NCI-H2107 treated with DMSO at 0.1 percent for 48 hours (cell line): Measurements from ENCODE around the gene MCF2L.
"Not testable (repeated sequence)": the region's sequence is repeated elsewhere in the genome, so short reads cannot be mapped to it uniquely, and the experiment has no call there.

Source experiments
- DNase-seq: peaks from one replicate; lab custom pipeline; 2025; ENCODE audit not compliant: unreplicated experiment; lab: John Stamatoyannopoulos, UW

Gene MCF2L

GRCh38 chr13:113106711-113107351 lies 137.8 kb downstream of the MCF2L start:
- no peak for DNase-seq

GRCh38 chr13:113108521-113108920 lies 139.5 kb downstream of the MCF2L start:
- not testable (repeated sequence) for DNase-seq

- DNase-seq = no peak
These were observed 140.4 kb downstream of the MCF2L start for GRCh38 chr13:113109151-113110047.

- no peak for DNase-seq
These were observed 141.2 kb downstream of the MCF2L start for GRCh38 chr13:113110048-113110851.

- DNase-seq = no peak
These were observed 141.9 kb downstream of the MCF2L start for GRCh38 chr13:113110852-113111315.

- DNase-seq = not testable (repeated sequence)
These were observed 142.8 kb downstream of the MCF2L start for GRCh38 chr13:113111821-113112220.

GRCh38 chr13:113112475-113112874 lies 143.5 kb downstream of the MCF2L start:
- not testable (repeated sequence) for DNase-seq

GRCh38 chr13:113112893-113113845 lies 144.2 kb downstream of the MCF2L start:
- no peak for DNase-seq

GRCh38 chr13:113113846-113114271 lies 144.8 kb downstream of the MCF2L start:
- DNase-seq = no peak

- DNase-seq = no peak
These were observed 145.7 kb downstream of the MCF2L start for GRCh38 chr13:113114511-113115362.

GRCh38 chr13:113115363-113116205 lies 146.6 kb downstream of the MCF2L start:
- no peak for DNase-seq

GRCh38 chr13:113116206-113116800 lies 147.3 kb downstream of the MCF2L start:
- DNase-seq = no peak

GRCh38 chr13:113116871-113117271 lies 147.9 kb downstream of the MCF2L start:
- DNase-seq = no peak

GRCh38 chr13:113117335-113117872 lies 148.4 kb downstream of the MCF2L start:
- DNase-seq = no peak

GRCh38 chr13:113117911-113118260 lies 148.9 kb downstream of the MCF2L start:
- DNase-seq = no peak

GRCh38 chr13:113118261-113119021 lies 149.4 kb downstream of the MCF2L start:
- DNase-seq = no peak
